ENCODE measurements around the gene ZPBP2.

GRCh38 chr17:39919087-39919683 is 51.2 kb downstream of the ZPBP2 start:
- no peak for TF ChIP-seq EP300 (IDR thresholded peaks at IDR 0.05)
- TF ChIP-seq, protein P1, sequence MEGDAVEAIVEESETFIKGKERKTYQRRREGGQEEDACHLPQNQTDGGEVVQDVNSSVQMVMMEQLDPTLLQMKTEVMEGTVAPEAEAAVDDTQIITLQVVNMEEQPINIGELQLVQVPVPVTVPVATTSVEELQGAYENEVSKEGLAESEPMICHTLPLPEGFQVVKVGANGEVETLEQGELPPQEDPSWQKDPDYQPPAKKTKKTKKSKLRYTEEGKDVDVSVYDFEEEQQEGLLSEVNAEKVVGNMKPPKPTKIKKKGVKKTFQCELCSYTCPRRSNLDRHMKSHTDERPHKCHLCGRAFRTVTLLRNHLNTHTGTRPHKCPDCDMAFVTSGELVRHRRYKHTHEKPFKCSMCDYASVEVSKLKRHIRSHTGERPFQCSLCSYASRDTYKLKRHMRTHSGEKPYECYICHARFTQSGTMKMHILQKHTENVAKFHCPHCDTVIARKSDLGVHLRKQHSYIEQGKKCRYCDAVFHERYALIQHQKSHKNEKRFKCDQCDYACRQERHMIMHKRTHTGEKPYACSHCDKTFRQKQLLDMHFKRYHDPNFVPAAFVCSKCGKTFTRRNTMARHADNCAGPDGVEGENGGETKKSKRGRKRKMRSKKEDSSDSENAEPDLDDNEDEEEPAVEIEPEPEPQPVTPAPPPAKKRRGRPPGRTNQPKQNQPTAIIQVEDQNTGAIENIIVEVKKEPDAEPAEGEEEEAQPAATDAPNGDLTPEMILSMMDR (IDR thresholded peaks at IDR 0.05): no peak
